Glutamatergic neuron (in vitro differentiated cells): ENCODE measurements around the gene TSHZ1. TPM values are rescaled to one million over a fixed set of nuclear protein-coding genes. Genes with fewer than 3 reads are reported as not detected.
"Not testable (repeated sequence)": the region's sequence is repeated elsewhere in the genome, so short reads cannot be mapped to it uniquely, and the experiment has no call there.

Source experiments
- DNase-seq: peaks from one replicate; pipeline ENCODE4 v3.0.0; 2022
- H3K27ac Mint-ChIP-seq: one replicate; pipeline ENCODE4 v1.8.0; 2020; ENCODE audit warnings: mild to moderate bottlenecking, mixed read lengths, inconsistent platforms; ENCODE audit not compliant: unreplicated experiment
- H3K27me3 Mint-ChIP-seq: one replicate; pipeline ENCODE4 v1.8.0; 2020; ENCODE audit warnings: mild to moderate bottlenecking, moderate library complexity, mixed read lengths, inconsistent platforms; ENCODE audit not compliant: unreplicated experiment
- H3K36me3 Mint-ChIP-seq: one replicate; pipeline ENCODE4 v1.8.0; 2020; ENCODE audit warnings: mild to moderate bottlenecking, mixed read lengths, inconsistent platforms; ENCODE audit not compliant: unreplicated experiment
- H3K4me1 Mint-ChIP-seq: one replicate; pipeline ENCODE4 v1.8.0; 2020; ENCODE audit warnings: mild to moderate bottlenecking, low read depth, mixed read lengths, inconsistent platforms; ENCODE audit not compliant: unreplicated experiment
- H3K4me3 Mint-ChIP-seq: one replicate; pipeline ENCODE4 v1.8.0; 2020; ENCODE audit warnings: mild to moderate bottlenecking, mixed read lengths, inconsistent platforms; ENCODE audit not compliant: unreplicated experiment
- H3K9me3 Mint-ChIP-seq: one replicate; pipeline ENCODE4 v1.8.0; 2020; ENCODE audit warnings: mild to moderate bottlenecking, moderate library complexity, mixed read lengths, inconsistent platforms; ENCODE audit not compliant: unreplicated experiment
- total RNA-seq: library from RNA; stranded (reverse); fragmentation: NEBNext Ultra II Directional; extraction: Animal tissue kit (Norgen Biotek cat#: 25700); gene quantifications from one replicate; pipeline ENCODE4 v1.2.1, GENCODE V29; 2021; ENCODE audit not compliant: unreplicated experiment
- TF ChIP-seq, protein P1 (sequence below): fragments of 200-600 bp; sonication (generic); IDR thresholded peaks from one replicate; pipeline ENCODE4 v1.5.0; 2021; ENCODE audit not compliant: partially characterized antibody, unreplicated experiment

Gene TSHZ1
- total RNA-seq, 1 donor from 2014 or later = 5.3 TPM

DNA sequence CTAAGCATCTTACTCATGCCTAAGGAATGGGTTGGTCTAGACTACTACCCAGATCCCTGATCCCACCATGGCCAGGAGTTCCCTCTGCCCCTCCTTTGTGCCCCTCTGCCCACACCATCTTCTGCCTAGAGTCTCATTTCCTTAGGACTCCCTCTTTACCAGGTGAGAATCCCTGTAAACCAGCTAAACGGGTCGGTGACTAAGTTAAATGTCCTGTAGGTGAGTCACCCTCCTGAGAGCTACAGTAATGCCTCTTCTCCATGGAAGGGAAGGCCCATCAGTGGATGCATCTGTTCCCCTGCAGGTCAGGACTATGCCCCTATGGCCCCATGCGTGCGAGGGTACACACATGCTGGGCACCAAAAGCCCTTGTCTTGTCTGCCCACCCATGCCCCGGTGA lies 27.1 kb upstream of the TSHZ1 start:
- Mint-ChIP-seq H3K27me3 (peaks cover 2% of the 10 kb centered on the region), H3K27ac (no peak overlapping the region), H3K9me3 (no peaks in the 10 kb centered on the region)

DNA sequence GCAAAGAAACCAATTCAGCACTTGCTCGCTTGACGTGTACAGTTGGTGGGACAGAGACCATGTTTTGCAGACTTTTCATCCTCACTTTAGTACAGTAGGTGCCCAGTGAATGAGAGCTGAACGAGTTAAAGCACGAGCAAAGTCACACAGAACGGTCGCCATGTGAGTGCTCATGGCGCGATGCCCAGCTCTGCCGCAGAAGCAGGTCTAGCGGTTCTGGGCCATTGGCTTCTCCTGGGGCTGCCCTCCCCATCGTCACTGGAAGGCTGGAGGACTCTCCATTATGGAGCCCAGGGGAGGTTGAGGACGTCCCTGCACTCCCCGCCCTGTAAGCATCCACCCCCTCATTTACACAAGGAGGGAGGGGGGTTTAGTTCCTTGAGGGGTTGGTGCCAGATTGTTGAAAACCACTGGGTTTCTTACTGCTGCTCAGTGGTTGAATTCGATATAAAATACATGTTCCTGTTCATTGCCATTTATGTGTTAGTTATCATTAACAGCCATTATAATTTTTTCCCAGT lies 26.6 kb upstream of the TSHZ1 start:
- H3K27ac Mint-ChIP-seq = no peak overlapping the region
- H3K27me3 Mint-ChIP-seq = peaks cover 2% of the 10 kb centered on the region
- H3K4me3 Mint-ChIP-seq = no peak overlapping the region
- no peaks in the 10 kb centered on the region for H3K36me3 Mint-ChIP-seq
- no peaks in the 10 kb centered on the region for H3K4me1 Mint-ChIP-seq
- no peak for DNase-seq
- H3K9me3 Mint-ChIP-seq = no peaks in the 10 kb centered on the region
- TF ChIP-seq, protein P1, sequence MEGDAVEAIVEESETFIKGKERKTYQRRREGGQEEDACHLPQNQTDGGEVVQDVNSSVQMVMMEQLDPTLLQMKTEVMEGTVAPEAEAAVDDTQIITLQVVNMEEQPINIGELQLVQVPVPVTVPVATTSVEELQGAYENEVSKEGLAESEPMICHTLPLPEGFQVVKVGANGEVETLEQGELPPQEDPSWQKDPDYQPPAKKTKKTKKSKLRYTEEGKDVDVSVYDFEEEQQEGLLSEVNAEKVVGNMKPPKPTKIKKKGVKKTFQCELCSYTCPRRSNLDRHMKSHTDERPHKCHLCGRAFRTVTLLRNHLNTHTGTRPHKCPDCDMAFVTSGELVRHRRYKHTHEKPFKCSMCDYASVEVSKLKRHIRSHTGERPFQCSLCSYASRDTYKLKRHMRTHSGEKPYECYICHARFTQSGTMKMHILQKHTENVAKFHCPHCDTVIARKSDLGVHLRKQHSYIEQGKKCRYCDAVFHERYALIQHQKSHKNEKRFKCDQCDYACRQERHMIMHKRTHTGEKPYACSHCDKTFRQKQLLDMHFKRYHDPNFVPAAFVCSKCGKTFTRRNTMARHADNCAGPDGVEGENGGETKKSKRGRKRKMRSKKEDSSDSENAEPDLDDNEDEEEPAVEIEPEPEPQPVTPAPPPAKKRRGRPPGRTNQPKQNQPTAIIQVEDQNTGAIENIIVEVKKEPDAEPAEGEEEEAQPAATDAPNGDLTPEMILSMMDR = no peak

More for the DNA sequence above, 27.1 kb upstream of the TSHZ1 start:
- no peak for DNase-seq
- TF ChIP-seq, protein P1 = no peak
- Mint-ChIP-seq H3K4me3 (no peak overlapping the region), H3K36me3 (no peaks in the 10 kb centered on the region), H3K4me1 (no peaks in the 10 kb centered on the region)

DNA sequence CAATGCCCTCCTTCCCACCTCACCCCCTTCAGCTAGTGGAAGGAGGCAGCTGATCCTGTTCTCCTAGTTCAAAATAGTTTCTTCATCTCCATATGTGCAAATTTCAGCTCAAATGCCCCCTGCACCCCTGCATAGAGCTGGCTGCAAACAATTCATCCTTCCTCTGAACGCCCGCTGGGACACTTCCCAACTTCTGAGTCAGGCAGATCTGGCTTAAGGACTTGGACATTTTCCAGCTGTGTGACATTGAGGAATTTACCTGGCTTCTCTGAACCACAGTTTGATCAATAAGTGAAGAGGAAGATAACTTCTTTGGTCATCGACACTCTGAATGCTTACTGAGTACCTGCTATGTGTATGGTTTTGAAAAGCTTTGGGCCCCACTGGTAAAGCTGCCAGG lies 25.1 kb upstream of the TSHZ1 start:
- DNase-seq = no peak
- Mint-ChIP-seq H3K4me3 (no peak overlapping the region), H3K36me3 (no peaks in the 10 kb centered on the region), H3K27ac (no peak overlapping the region), H3K9me3 (peaks cover 1% of the 10 kb centered on the region), H3K4me1 (no peaks in the 10 kb centered on the region), H3K27me3 (peaks cover 2% of the 10 kb centered on the region)
- TF ChIP-seq, protein P1 = no peak

DNA sequence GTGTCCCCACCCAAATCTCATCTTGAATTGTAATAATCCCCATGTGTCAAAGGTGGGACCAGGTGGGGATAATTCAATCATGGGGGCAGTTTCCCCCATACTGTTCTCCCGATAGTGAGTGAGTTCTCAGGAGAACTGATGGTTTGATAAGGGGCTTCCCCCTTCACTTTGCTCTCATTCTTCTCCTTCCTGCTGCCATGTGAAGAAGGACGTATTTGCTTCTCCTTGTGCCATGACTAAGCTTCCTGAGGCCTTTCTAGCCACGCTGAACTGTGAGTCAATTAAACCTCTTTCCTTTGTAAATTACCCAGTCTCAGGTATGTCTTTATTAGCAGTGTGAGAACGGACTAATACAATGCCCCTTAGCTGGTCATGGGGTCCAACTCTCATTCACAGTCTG lies 22.9 kb upstream of the TSHZ1 start:
- H3K4me1 Mint-ChIP-seq, H3K27me3 Mint-ChIP-seq, DNase-seq, H3K27ac Mint-ChIP-seq, H3K4me3 Mint-ChIP-seq, H3K36me3 Mint-ChIP-seq, H3K9me3 Mint-ChIP-seq: not testable (repeated sequence)

- Mint-ChIP-seq H3K27me3 (peaks cover 2% of the 10 kb centered on the region), H3K9me3 (peaks cover 4% of the 10 kb centered on the region), H3K27ac (no peak overlapping the region), H3K4me3 (no peak overlapping the region), H3K4me1 (no peaks in the 10 kb centered on the region), H3K36me3 (no peaks in the 10 kb centered on the region)
- no peak for DNase-seq
- TF ChIP-seq, protein P1 = no peak
These were observed 20.9 kb upstream of the TSHZ1 start for GRCh38 chr18:75189696-75190095.
